Prostate gland (tissue), 2 donors: ENCODE data around the gene UBE2C. TPM values are rescaled to one million over a fixed set of nuclear protein-coding genes. Genes with fewer than 3 reads are reported as not detected.
A peak's percentile ranks its signal among the peaks of the same experiment; 100 is the strongest.

Source experiments
- DNase-seq: peaks from one replicate; pipeline ENCODE4 v3.0.0-alpha.2; 2019; ENCODE audit warnings: low spot score
- H3K27ac ChIP-seq, 2 donors: fragments of 200-600 bp; sonication (generic); 2 replicates each; pipeline ENCODE4 v1.5.1; 2017 to 2019
- H3K27me3 ChIP-seq: fragments of 200-600 bp; sonication (generic); replicated peaks from 2 replicates; pipeline ENCODE4 v1.5.1; 2019; ENCODE audit not compliant: insufficient read depth
- H3K36me3 ChIP-seq, 2 donors: fragments of 200-600 bp; sonication (generic); 1 replicate in 1 of 2; 2 replicates in 1 of 2; pipeline versions ENCODE4 v1.5.1 to v1.8.1; 2017 to 2019
- H3K4me1 ChIP-seq: fragments of 200-600 bp; sonication (generic); replicated peaks from 2 replicates; pipeline ENCODE4 v1.5.1; 2019
- H3K4me3 ChIP-seq, 2 donors: fragments of 200-600 bp; sonication (generic); 2 replicates each; pipeline ENCODE4 v1.5.1; 2017 to 2019
- H3K9me3 ChIP-seq: fragments of 200-600 bp; sonication (generic); 2 replicates; pipeline ENCODE4 v1.5.1; 2017
- POLR2A ChIP-seq: fragments of 450-650 bp; IDR thresholded peaks from one replicate; pipeline ENCODE4 v1.6.1; 2016; ENCODE audit warnings: antibody characterized with exemption, mild to moderate bottlenecking
- POLR2AphosphoS5 ChIP-seq: sonication (generic); formaldehyde crosslinking; IDR thresholded peaks from one replicate; pipeline ENCODE4 v1.6.1; 2017; ENCODE audit warnings: antibody characterized with exemption
- WGBS: methylation state at CpG from one replicate; pipeline ENCODE4 v1.1.5; 2018; 5-methylcytosine and 5-hydroxymethylcytosine counted together
- intact Hi-C: fragments of 100-400 bp; cut with DNase I; formaldehyde crosslinking; loops from one replicate; pipeline ENCODE4 v1.14.2; 2022
- total RNA-seq, 2 donors: library from RNA; depleted of rRNA; stranded (reverse); fragments of >200 nt; gene quantifications; one replicate each; pipeline ENCODE4 v1.1.0, GENCODE V29; 2016
- TF ChIP-seq, protein P1 (sequence below), 4 experiments: fragments of 200-600 bp in 2 of 4; fragments of 450-650 bp in 2 of 4; sonication (generic) in 2 of 4; IDR thresholded peaks; 1 replicate in 3 of 4; 2 replicates in 1 of 4; pipeline ENCODE4 v1.5.1; 2016 to 2019; ENCODE audit warnings: antibody characterized with exemption in 4 of 4, mild to moderate bottlenecking in 2 of 4, moderate library complexity in 2 of 4

The UBE2C gene
- total RNA-seq, 2 donors from 2014 or later, result 2.2 to 10.9 TPM

DNA sequence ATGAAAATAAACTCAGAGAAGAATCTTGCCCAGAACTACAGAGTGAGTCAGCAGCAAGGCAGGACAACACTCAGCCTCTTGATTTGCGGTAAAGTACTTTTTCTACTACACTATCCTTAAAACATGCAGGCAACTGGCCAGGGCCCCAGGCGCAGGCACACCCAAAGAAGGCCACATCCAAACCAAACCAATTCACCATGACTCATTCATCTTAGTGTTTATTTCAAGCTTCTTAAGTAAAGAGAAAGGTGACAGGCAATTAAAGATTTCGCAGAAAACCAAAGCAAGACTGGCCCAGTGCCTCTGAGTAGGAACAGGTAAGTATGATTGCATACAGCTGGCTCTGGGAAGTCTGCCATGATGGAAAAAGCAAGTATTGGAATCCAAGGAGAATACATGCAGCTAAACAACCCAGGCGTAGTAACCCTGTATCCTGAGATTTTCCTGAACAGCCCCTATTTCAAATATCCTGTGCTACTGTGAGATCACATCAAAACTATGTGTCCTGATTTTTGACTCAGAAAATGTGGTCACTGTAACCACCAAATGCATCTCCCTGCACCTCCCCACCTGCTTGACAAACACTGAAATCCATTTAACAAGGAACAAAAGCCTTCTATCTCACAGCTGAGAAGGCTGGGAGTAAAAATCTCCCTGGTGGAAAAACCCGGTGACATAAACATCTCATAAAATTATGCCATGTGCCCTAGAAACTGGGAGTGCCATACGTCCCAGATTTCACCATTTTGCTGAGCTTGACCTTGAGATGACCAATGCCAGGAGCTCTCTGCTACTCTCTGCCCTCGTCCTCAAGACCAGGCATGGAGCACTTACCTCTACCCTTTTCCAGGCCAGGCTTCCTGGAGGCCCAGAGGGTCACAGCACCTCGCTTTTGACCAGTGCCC is 33.2 kb upstream of the UBE2C start:
- Histone ChIP-seq H3K27me3 (no peaks in the 10 kb centered on the region), H3K27ac (peak overlapping the region; percentile 74 to 76), H3K4me3 (no peak overlapping the region), H3K4me1 (no peaks in the 10 kb centered on the region), H3K36me3 (no peaks in the 10 kb centered on the region), H3K9me3 (no peaks in the 10 kb centered on the region)
- 25% methylated on average over 8 of the region's 8 CpGs for WGBS
- intact Hi-C loops, result loop anchor here (10.0 kb wide), 2 partner anchors 344 to 1764 kb away; no protein-coding TSS in a partner anchor
- no peak for TF ChIP-seq POLR2A
- peak; percentile 95 for TF ChIP-seq POLR2AphosphoS5
- TF ChIP-seq, protein P1, sequence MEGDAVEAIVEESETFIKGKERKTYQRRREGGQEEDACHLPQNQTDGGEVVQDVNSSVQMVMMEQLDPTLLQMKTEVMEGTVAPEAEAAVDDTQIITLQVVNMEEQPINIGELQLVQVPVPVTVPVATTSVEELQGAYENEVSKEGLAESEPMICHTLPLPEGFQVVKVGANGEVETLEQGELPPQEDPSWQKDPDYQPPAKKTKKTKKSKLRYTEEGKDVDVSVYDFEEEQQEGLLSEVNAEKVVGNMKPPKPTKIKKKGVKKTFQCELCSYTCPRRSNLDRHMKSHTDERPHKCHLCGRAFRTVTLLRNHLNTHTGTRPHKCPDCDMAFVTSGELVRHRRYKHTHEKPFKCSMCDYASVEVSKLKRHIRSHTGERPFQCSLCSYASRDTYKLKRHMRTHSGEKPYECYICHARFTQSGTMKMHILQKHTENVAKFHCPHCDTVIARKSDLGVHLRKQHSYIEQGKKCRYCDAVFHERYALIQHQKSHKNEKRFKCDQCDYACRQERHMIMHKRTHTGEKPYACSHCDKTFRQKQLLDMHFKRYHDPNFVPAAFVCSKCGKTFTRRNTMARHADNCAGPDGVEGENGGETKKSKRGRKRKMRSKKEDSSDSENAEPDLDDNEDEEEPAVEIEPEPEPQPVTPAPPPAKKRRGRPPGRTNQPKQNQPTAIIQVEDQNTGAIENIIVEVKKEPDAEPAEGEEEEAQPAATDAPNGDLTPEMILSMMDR (IDR thresholded peaks at IDR 0.05), result no peak
- peak; percentile 95 for DNase-seq

DNA sequence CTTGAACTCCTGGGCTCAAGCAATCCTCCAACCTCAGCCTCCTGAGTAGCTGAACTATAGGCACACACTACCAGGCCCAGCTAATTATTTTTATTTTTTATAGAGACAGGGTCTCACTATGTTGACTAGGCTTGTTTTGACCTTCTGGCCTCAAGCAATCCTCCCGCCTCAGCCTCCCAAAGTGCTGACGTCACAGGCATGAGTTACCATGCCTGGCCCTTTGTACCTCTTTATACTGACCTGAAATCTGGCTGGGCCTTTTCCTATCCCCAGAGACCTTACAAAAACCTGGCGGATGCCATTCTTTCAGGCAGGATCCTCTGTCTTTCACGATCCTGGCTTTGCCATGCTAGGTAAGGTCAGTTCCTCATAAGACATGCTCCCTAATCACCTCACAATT is 32.3 kb upstream of the UBE2C start:
- intact Hi-C loops, result no loop called here

DNA sequence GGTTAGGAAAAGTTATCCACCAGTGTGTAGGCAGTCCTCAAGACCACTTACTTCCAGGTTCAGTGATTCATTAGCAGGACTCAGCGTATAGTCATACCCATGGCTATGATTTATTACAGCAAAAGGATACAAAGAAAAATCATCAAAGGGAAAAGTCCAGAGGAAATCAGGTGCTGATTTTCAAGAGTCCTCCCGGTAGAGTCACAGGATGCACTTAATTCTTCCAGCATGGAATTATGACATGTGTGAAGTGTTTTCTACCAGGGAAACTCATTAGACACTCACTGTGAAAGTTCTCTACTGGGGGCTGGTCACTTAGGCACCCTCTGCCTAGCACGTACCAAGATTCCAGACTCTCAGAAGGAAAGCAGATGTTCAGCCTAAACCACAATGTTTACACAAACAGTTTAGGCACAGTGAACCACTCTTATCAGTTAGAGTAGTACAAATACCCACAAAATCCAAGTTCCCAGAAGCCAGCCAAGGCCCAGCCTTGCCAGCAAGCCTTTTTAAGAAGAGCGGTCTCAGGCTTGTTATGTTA is 31.0 kb upstream of the UBE2C start:
- Histone ChIP-seq H3K27me3 (no peaks in the 10 kb centered on the region), H3K9me3 (no peaks in the 10 kb centered on the region), H3K27ac (peak overlapping the region; percentile 74 to 76), H3K4me3 (no peak overlapping the region), H3K4me1 (no peaks in the 10 kb centered on the region), H3K36me3 (no peaks in the 10 kb centered on the region)
- intact Hi-C loops, result no loop called here
- 29% methylated on average over 4 of the region's 4 CpGs for WGBS
- DNase-seq, result no peak
- peak; percentile 22 for TF ChIP-seq POLR2AphosphoS5
- TF ChIP-seq, protein P1 (IDR thresholded peaks at IDR 0.05), result no peak

More for the DNA sequence above, 32.3 kb upstream of the UBE2C start:
- WGBS, result 64% methylated on average over 4 of the region's 4 CpGs
- DNase-seq, result no peak
- Histone ChIP-seq H3K27ac (peak overlapping the region; percentile 74 to 76), H3K36me3 (no peaks in the 10 kb centered on the region), H3K4me1 (no peaks in the 10 kb centered on the region), H3K4me3 (no peak overlapping the region), H3K27me3 (no peaks in the 10 kb centered on the region), H3K9me3 (no peaks in the 10 kb centered on the region)
- TF ChIP-seq POLR2A, result no peak
- TF ChIP-seq, protein P1 (IDR thresholded peaks at IDR 0.05), result no peak
- no peak for TF ChIP-seq POLR2AphosphoS5

DNA sequence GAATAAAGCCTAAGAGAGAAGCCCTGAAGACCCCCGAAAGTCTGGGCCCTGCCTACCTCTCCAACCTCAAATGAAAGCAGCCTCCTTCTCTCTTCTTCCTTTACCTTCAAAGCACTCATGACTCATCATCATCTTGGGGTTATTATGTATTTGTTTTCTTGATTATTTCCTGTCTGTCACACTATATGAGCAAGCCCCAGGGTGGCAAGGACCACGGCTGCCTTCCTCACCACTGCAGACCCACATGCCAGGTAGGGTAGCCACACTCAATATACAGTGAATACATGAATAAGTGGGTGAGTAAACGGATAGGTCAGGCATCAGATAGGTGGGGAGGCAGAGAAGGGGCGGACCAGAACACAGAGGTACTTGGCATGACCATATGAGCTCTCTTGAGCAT is 29.6 kb upstream of the UBE2C start:
- Histone ChIP-seq H3K4me1 (no peaks in the 10 kb centered on the region), H3K27me3 (no peaks in the 10 kb centered on the region), H3K9me3 (no peaks in the 10 kb centered on the region), H3K4me3 (no peak overlapping the region), H3K27ac (peak overlapping the region in 1 of 2 donors; percentile 7), H3K36me3 (no peaks in the 10 kb centered on the region)
- 62% methylated on average over 4 of the region's 4 CpGs for WGBS
- no peak for DNase-seq
- no peak for TF ChIP-seq POLR2AphosphoS5
- TF ChIP-seq POLR2A, result no peak
- TF ChIP-seq, protein P1 (IDR thresholded peaks at IDR 0.05), result no peak
- intact Hi-C loops, result no loop called here
